ENCODE results near the gene SULT2B1. TPM values are rescaled to one million over a fixed set of nuclear protein-coding genes. Genes with fewer than 3 reads are reported as not detected.

SULT2B1 gene
- total RNA-seq, 1 donor from 2014 or later, result not detected

DNA sequence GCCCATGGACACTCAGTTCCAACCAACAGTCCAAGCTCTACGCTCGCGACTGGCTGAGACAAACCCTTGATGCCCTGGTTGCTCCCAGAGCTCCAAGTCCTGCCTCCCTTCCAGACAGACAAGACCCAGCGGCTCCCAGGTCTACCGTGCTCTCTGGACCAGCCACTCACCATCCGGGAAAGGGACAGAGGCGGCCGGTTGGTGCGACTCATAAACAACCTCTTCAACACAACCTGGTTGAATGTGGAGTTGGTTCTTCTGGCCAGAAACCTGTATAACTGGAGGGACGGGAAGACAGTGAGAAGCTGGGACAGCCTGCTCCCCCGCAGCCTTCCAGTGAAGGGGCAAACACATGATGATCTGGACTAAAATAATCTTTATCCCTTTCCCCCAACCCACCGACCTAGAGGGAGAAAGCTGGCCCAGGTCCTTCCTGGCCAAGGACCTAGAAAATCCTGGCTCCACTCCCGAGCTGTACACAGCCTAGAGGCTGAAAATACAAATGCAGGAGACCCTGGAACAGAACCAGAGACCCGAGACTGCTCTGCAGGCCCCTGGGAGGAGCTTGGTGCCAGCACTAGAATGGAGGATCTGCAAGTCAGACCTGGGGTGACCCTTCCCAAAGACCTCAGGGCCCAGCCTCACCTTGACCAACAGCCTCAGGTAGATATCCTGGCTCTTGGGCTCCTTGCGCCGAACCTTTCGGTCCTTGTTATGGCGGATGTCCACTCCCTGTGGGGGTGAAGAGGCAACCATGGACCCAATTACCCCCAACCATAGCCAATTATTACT, 65.4 kb downstream of the SULT2B1 start:
- Mint-ChIP-seq H3K36me3 (ENCODE audit: low read depth) (peaks cover 58% of the 10 kb centered on the region), H3K9me3 (no peaks in the 10 kb centered on the region), H3K27me3 (no peaks in the 10 kb centered on the region), H3K4me1 (peaks cover 48% of the 10 kb centered on the region), H3K4me3 (peak overlapping the region; percentile 98), H3K27ac (peak overlapping the region; percentile 97)
- CTCF ChIA-PET, result interaction anchor here (1.0 to 3.2 kb wide), 2 partner anchors 8 to 283 kb away, joined by 3 to 13 read pairs; no protein-coding TSS in a partner anchor
- DNase-seq (no peak), ATAC-seq (ENCODE audit: low read depth) (no peak)
- intact Hi-C loops (cut with micrococcal nuclease), result no loop called here
- POLR2A ChIA-PET, result interaction anchor here (0.6 to 3.3 kb wide), 8 partner anchors 8 to 879 kb away, joined by 3 to 22 read pairs (median 5); partner anchors contain the start of genes DBP and RPS11
- TF ChIP-seq, protein P1, sequence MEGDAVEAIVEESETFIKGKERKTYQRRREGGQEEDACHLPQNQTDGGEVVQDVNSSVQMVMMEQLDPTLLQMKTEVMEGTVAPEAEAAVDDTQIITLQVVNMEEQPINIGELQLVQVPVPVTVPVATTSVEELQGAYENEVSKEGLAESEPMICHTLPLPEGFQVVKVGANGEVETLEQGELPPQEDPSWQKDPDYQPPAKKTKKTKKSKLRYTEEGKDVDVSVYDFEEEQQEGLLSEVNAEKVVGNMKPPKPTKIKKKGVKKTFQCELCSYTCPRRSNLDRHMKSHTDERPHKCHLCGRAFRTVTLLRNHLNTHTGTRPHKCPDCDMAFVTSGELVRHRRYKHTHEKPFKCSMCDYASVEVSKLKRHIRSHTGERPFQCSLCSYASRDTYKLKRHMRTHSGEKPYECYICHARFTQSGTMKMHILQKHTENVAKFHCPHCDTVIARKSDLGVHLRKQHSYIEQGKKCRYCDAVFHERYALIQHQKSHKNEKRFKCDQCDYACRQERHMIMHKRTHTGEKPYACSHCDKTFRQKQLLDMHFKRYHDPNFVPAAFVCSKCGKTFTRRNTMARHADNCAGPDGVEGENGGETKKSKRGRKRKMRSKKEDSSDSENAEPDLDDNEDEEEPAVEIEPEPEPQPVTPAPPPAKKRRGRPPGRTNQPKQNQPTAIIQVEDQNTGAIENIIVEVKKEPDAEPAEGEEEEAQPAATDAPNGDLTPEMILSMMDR (IDR thresholded peaks at IDR 0.05), result no peak

DNA sequence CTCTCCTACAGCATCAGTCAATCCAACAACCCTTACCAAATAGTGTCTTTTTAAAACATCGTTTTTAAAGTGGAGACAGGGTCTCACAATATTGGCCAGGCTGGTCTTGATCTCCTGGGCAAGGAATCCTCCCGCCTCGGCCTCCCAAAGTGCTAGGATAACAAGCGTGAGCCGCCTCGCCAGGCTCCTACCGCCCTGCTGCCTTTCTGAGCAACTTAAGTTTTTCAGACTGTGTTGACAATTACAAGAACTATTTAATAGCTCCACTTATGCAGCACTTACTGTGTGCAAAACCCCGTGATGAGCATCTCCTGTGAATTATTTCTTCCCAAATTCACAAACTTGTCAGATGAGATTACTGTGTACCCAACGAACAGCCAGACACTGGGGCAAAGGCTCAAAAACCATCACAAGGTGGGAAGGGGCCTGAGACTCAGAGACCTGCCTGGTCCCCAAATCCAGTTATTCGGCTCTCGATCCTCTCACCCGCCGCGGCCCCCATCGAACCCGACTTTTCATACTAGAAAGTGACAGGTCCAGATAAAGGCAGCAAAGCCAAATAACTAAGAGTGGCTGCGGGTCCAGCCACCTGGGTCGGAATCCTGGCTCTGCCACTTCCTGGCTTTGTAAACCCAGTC, 66.4 kb downstream of the SULT2B1 start:
- intact Hi-C loops (cut with micrococcal nuclease), result loop anchor here (2.0 kb wide), 1 partner anchor 286 kb away; no protein-coding TSS in a partner anchor
- ChIA-PET POLR2A (interaction anchor here (0.5 to 3.3 kb wide), 40 partner anchors 9 to 1311 kb away, joined by 3 to 67 read pairs (median 5); partner anchors contain the start of genes ATF5, CA11, DBP and GYS1), CTCF (interaction anchor here (0.5 to 3.2 kb wide), 4 partner anchors 10 to 297 kb away, joined by 3 to 13 read pairs (median 4); partner anchors contain the start of gene CA11)
- H3K4me1 Mint-ChIP-seq, result peaks cover 52% of the 10 kb centered on the region
- no peak for ATAC-seq (ENCODE audit: low read depth)
- peak overlapping the region; percentile 97 for H3K27ac Mint-ChIP-seq
- H3K27me3 Mint-ChIP-seq, result no peaks in the 10 kb centered on the region
- TF ChIP-seq, protein P1 (IDR thresholded peaks at IDR 0.05), result no peak
- no peaks in the 10 kb centered on the region for H3K9me3 Mint-ChIP-seq
- H3K36me3 Mint-ChIP-seq (ENCODE audit: low read depth), result peaks cover 62% of the 10 kb centered on the region
- H3K4me3 Mint-ChIP-seq, result peak overlapping the region; percentile 98
- DNase-seq, result no peak

DNA sequence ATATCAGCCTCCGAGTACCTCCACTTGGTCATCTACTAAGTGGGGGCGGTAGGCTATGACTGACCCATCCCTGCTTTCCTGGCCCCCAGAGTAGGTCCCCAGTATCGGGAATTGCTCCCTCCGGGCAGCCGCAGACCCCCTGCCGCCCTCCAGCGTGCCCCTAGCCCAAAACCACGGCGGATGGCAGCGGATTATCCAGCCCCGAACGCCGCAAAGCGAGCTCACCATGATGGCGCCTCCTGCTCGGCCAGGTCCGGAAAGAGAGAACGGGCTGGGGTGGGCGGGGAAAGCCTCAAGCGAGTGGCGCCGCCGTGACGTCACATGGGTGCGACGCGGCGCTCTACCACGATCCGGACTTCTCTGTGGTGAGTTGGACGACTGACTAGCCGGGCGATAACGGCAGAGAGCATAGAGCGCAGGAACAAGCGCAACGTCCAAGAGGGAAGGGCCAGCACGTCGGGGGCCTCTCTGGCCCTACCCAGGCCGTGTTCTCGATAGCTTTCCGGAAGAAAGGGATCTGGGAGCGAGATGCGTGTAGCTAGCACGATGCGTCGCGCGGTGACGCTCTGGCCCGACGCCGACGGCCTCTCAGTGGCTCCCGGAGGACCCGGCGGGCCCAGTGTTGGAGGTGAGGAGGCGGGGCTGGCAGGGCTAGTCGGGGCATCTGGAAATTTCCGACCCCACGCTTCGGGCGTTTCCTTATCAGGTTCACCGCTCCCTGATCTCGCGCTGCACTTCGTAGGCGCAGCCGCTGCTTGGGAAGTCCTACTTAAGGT, 67.1 kb downstream of the SULT2B1 start, which contains the start of the genes RPL18 and SPHK2:
Gene RPL18 (minus strand): TSS at position 263 of the 776 bp plus-strand sequence. CDS start 35 bp downstream, at position 228.
Gene SPHK2 (plus strand): TSS at position 591 of the 776 bp plus-strand sequence. CDS start 1,009 bp downstream, outside the sequence.
- no peaks in the 10 kb centered on the region for H3K27me3 Mint-ChIP-seq
- peaks cover 56% of the 10 kb centered on the region for H3K4me1 Mint-ChIP-seq
- POLR2A ChIA-PET, result interaction anchor here (0.5 to 2.8 kb wide), 48 partner anchors 9 to 1310 kb away, joined by 3 to 67 read pairs (median 4); partner anchors contain the start of genes ATF5, CA11, DBP and EMP3

More for the DNA sequence above, 67.1 kb downstream of the SULT2B1 start, which contains the start of the genes RPL18 and SPHK2:
- H3K27ac Mint-ChIP-seq, result peak within 1 kb of the TSS; percentile 97
- intact Hi-C loops (cut with micrococcal nuclease), result loop anchor here (1.0 to 2.0 kb wide), 8 partner anchors 11 to 286 kb away; partner anchors contain the start of genes CA11, DBP, GRWD1 and SYNGR4
- no peaks in the 10 kb centered on the region for H3K9me3 Mint-ChIP-seq
- CTCF ChIA-PET, result interaction anchor here (0.5 to 3.2 kb wide), 7 partner anchors 10 to 298 kb away, joined by 3 to 13 read pairs (median 4); partner anchors contain the start of genes CA11 and GRWD1
- peak within 1 kb of the TSS; percentile 98 for H3K4me3 Mint-ChIP-seq
- H3K36me3 Mint-ChIP-seq (ENCODE audit: low read depth), result peaks cover 66% of the 10 kb centered on the region
- ATAC-seq (ENCODE audit: low read depth) (peak; percentile 81), DNase-seq (peak; percentile 93)
- TF ChIP-seq, protein P1 (IDR thresholded peaks at IDR 0.05), result no peak
